ENCODE measurements around the gene RALGPS2.

Gene RALGPS2

DNA sequence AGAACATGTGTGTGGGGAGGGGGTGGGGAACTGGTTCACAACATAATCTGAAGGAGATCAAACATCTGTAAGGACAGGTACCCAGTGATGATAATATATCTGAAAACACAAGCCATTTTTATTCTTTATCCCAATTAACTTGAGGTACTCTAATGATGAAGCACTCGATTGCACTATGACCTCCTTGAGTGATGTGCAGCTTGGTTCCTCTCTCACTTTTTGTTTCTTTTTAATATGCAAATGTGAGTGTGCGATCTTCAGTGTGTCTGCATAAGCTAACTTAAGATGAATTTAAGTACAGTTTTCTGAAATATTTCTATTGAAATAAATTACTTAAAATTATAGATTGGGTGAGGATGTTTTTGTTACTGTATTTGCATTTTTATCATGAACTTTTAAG lies 196.5 kb downstream of the RALGPS2 start:
- DNase-seq (ENCODE audit: low spot score): no peak

- no peak for DNase-seq (ENCODE audit: low spot score)
Measured at GRCh38 chr1:178923512-178923911, 198.5 kb downstream of the RALGPS2 start.

DNA sequence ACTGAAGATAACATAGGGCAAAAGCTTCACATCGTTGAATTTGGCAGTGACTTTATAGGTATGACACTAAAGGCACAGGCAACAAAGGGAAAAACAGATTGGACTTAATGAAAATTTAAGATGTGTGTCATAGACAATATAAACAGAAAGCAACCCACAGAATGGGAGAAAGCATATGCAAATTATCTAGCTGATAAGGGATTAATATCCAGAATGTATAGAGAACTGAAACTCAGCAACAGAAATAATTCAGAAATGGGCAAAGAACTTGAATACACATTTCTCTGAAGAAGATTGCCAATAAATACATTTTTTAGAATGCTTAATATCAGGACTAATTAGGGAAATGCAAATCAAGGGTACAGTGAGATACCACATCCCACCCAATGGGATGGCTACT lies 201.0 kb downstream of the RALGPS2 start:
- DNase-seq (ENCODE audit: low spot score): no peak

DNA sequence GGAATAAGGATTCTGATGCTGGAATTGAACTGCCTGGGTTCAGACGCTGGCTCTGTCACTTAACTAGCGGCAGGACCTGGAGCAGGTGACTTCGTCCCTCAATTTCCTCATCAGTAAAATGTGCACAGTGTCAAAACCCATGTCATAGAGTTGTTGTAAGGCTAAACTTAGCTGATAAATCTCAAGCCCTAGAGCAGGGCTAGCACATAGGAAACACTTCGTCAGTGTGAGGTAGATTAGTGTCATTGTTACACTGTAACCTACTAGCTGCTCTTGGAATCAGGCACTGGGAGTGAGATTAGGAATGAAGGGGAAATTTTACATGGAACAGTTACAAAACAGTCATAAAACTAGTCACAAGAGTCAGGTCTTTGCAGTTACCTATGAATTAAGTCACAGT lies 202.0 kb downstream of the RALGPS2 start:
- no peak for DNase-seq (ENCODE audit: low spot score)

GRCh38 chr1:178928041-178928440 lies 203.0 kb downstream of the RALGPS2 start:
- no peak for DNase-seq (ENCODE audit: low spot score)

GRCh38 chr1:178928976-178929375 lies 203.9 kb downstream of the RALGPS2 start:
- no peak for DNase-seq (ENCODE audit: low spot score)

DNA sequence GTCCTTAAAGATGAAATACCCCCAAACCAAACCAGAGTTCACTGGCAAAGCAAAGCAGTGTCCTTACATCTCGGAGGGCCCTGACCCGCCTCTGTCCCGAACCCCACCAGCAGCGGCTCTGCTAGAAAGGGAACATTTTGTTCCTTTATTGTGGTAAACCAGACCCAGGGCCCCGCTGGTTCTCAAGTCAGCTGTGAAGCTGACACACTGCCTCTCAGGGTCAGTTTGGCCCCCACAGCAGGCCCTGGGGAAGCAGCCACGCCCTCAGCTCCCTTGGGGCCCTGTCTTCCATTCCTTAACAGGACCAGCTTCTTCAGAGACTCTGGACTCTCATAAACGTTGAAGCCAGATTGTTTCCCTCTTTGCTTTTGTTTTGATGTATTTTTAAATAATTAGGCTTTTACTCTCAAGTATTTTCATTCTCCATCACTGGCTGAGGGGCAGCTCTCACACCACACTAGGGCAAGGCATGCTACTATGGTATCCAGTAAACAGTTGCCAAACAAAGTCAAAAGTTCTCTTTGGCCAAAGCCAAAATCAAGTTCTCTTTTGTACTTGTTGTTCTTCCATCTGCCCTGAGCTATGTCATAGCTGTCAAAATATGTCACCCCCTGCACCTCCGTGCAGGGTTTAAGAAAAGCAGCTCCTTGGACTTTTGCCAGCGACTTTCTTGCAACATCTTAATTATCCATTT lies 207.0 kb downstream of the RALGPS2 start:
- DNase-seq (ENCODE audit: low spot score): no peak

DNA sequence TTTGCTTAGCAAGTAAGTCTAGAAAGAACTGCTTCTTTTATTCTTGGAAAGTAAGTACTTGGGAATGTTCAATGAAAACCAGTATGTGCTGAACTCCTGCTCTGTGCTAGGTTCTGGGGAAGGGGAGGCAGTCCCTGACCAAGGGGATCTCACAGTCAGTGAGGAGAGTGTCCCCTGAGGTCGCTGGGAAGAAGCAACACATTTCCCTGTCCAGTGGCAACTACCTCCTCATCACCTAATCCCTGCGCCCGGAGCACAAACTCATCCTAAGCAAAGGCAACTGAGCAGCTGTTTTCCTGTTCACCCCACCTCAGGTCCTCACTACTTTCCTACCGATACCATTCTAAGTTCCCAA lies 207.5 kb downstream of the RALGPS2 start:
- DNase-seq (ENCODE audit: low spot score): no peak

DNA sequence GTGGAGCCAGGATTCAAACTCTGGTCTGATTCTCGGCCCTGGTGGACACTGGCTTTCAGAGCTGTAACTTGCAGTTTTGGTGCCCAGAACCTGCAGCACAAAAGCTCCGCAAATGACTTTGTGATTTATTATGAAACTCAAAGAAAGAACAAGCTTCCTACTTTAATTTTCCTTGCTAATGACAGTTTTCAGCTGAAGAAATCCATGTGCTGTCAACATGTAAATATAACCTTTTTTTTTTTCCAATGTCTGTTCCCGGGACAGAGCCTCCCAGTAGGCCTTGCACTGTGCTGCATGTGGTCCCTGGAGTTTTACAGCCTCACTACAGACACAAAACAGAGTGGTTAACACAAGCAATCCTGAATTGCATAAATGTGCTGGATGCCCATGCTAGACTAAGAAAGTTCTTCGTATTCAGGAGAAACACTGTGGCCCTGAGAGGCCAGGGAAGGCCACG lies 208.1 kb downstream of the RALGPS2 start:
- DNase-seq (ENCODE audit: low spot score): no peak

DNA sequence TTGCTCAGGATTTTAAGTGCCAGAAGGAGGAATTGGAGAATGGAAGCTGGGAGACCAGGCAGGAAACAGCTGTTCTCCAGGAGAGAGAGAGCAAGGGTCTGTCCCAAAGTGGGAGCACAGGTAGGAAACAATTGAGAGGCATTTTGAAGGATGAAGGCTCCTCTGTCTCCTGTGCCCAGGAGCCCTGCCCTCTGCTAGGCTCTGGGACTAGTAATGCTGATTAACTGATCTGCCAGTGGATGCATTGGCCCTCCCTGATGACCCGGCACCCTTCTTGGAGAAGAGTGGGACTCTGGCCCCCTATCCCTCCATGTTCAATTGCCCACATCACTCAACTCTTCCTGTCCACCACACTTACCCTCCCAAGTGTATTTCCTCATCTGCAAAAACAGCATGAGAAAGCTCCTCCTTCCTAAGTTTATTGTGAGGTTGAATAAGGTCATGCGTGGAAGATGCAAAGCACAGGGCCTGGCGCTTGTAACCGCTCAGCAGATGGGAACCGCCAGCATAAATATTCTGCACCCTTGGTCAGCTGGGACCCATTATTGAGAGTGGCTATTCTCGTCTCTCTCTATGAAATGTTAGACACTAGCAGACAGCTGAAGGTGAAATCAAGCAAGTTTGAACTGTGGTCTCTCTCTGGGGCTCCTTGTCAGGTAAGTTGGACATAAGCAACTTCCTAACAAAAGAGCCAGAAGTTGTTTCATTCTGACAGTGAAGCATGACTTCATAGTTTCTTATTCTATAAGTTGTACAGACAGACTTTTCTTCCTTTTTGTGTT lies 208.9 kb downstream of the RALGPS2 start:
- no peak for DNase-seq (ENCODE audit: low spot score)

DNA sequence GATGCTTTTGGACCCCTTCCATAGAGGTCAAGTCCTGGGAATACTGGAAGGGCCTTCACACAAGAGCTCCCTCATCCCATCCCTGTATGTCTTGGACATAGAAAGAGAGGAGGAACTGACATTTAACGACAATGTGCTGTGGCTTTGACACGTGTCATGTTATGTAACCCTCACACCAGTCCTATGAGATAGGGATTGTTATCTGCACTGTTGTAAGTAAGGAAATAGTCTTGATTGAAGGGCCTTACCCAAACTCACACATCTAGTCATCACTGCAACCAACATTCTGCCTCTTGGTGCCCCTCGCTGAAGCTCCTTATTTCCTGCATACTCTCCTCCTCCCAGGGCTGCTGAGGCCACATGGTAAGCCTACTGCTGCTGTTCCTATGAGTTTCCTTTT lies 209.5 kb downstream of the RALGPS2 start:
- no peak for DNase-seq (ENCODE audit: low spot score)

DNA sequence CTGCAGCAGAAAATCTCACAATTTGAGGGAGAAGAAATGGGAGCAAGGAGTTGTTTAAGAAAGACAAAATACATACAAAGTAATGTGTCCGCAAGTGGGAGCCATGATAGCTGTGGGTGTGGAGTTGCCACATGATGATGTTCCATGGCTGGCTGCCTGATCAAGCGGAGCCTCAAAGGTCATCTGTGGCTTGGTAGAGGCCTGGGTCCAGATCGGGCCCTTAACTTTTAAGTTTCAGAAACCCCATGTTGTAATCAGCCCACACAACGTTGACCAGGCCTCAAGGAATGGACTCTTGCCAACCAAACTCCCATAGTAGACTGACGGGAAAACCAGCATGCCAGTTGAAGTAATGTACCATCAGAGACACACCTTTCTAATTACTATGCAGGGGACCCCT lies 210.6 kb downstream of the RALGPS2 start:
- DNase-seq (ENCODE audit: low spot score): no peak

- DNase-seq (ENCODE audit: low spot score): no peak
Measured at GRCh38 chr1:178937695-178938094, 212.7 kb downstream of the RALGPS2 start.

DNA sequence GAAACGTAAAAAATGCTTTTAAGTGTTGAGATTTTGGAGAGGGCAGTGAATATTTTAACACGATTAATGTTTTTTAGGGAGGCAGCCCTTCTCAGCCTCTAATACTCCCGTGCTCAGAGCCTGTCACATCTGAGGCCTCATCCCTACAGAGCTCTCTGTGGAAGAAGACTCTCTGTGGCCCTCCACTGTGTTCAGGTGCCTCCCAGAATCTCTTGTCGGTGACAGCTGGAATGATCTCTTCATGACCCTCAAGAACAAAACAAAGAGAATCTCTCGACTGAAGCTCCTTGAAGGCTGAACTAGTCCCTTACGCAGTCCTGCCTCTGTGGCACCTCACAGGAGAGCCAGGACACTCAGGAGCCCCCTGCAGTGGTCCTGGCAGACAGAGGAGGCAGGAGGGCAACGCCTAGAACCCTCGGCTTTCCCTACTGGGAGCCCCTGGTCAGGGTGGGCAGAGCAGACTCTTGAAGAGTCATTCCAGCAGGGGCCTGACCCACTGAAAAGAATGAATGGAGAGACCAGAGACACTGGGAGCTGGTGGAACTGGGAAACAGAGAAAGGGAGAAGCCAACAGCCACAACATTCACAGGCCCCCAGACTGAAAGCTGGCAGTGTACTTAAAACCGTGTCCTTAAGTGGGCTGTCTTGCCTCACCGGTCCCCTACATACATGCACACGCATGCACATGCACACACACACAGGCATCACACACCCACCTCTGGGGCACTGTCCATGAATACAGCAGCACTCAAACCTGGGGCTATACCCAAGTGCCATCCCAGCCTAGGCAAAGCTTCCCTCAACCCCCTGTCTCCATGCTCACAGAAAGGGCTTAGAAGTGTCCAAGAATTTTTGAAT lies 213.3 kb downstream of the RALGPS2 start:
- DNase-seq (ENCODE audit: low spot score): no peak

DNA sequence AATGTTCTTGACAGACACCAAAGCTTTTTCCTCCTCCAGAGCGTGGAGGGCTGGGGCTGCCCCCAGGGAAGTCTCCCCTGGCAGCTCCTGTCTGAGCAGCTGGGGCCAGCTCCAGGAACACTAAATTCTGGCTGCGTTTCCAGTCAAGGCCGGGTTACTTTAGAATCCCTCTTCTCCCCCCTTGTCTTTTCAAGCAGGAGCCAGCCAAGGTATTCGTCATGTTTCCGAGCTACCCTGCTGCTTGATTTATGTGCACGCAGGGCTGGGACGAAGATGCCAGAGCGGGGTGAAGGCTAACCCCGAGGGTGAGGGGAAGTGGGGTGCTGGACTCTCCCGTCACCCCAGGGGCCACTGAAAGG lies 213.9 kb downstream of the RALGPS2 start:
- DNase-seq (ENCODE audit: low spot score): peak; percentile 5

- no peak for DNase-seq (ENCODE audit: low spot score)
Measured at GRCh38 chr1:178939338-178940067, 214.5 kb downstream of the RALGPS2 start.

GRCh38 chr1:178940068-178940765 lies 215.2 kb downstream of the RALGPS2 start:
- no peak for DNase-seq (ENCODE audit: low spot score)

GRCh38 chr1:178941261-178941689 lies 216.2 kb downstream of the RALGPS2 start:
- DNase-seq (ENCODE audit: low spot score): no peak

GRCh38 chr1:178941849-178942248 lies 216.8 kb downstream of the RALGPS2 start:
- no peak for DNase-seq (ENCODE audit: low spot score)

DNA sequence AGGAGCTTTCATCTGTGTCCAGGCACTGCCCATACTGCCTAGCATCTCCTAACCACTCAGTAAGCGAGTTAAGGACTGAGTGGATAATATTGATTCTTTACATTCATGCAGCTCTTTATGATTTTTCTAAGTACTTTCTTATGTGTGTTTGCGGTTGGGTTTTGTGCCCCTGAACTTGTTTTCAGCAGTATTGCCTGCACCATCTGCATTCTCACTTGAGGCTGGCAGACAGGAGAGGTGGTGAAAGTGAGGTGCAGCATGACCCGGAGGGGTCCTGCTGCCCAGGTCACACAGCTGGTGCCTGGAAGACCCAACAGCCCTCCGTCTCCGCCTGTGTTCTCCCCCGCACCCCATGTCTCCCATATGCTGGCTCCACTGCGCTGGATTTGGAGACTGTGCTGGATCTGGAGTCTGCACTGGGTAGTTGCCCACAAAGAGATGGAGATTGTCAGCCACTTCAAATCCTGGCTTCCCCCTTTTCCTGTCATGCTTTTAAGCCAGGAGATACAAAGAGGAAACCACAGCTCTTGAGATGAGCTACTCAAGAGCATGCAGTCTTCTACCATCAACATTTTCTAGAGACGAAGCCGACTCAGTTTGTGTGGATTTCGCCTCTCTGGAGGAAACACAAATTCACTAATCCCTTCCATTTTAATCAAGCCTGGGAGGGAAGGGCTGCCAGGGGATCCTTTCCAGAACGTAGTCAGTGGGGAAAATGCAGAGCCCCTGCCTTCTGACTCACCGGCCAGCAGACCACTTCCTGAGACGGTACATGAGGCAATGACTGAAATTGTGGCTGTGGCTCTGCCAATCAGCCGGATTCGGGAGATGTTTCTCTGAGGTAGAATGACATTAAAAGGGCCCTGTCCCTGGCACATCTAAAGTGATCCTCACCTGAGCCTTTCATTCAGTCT lies 217.5 kb downstream of the RALGPS2 start:
- DNase-seq (ENCODE audit: low spot score): no peak

Measured in kidney capillary endothelial cell (primary cell).